Measurements from ENCODE around the gene TTC23L. TPM values are rescaled to one million over a fixed set of nuclear protein-coding genes. Genes with fewer than 3 reads are reported as not detected.

TTC23L gene
- total RNA-seq, 1 donor from 2014 or later = 1.8 TPM

DNA sequence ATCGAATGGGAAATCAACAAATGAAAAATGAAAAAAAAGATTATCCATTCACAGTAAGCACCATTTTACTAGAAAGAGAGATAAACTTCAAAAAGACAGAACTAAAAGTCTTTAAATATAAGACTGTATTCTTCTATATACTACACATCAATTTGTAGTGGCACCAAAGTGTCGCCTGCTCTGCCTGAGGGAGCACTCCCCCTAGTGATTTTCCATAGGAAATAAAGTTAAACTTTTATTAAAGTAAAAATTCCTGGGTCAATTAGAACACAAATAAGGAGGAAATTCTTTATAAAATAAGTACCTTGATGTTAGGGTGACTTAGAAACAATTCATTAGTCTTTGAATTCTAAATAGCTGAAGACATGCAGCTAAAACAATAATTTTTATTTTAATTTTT is 66.6 kb downstream of the TTC23L start:
- H3K9me3 Mint-ChIP-seq = no peaks in the 10 kb centered on the region
- no peak overlapping the region for H3K27ac Mint-ChIP-seq
- no peaks in the 10 kb centered on the region for H3K27me3 Mint-ChIP-seq
- no peak for DNase-seq (ENCODE audit: extremely low spot score, unreplicated experiment)
- H3K36me3 Mint-ChIP-seq = peaks cover 16% of the 10 kb centered on the region
- TF ChIP-seq, protein P1, sequence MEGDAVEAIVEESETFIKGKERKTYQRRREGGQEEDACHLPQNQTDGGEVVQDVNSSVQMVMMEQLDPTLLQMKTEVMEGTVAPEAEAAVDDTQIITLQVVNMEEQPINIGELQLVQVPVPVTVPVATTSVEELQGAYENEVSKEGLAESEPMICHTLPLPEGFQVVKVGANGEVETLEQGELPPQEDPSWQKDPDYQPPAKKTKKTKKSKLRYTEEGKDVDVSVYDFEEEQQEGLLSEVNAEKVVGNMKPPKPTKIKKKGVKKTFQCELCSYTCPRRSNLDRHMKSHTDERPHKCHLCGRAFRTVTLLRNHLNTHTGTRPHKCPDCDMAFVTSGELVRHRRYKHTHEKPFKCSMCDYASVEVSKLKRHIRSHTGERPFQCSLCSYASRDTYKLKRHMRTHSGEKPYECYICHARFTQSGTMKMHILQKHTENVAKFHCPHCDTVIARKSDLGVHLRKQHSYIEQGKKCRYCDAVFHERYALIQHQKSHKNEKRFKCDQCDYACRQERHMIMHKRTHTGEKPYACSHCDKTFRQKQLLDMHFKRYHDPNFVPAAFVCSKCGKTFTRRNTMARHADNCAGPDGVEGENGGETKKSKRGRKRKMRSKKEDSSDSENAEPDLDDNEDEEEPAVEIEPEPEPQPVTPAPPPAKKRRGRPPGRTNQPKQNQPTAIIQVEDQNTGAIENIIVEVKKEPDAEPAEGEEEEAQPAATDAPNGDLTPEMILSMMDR (conservative IDR thresholded peaks at IDR 0.05) = peak; percentile 66
- H3K4me1 Mint-ChIP-seq (ENCODE audit: unreplicated experiment) = peaks cover 8% of the 10 kb centered on the region
- H3K4me3 Mint-ChIP-seq = no peak overlapping the region

DNA sequence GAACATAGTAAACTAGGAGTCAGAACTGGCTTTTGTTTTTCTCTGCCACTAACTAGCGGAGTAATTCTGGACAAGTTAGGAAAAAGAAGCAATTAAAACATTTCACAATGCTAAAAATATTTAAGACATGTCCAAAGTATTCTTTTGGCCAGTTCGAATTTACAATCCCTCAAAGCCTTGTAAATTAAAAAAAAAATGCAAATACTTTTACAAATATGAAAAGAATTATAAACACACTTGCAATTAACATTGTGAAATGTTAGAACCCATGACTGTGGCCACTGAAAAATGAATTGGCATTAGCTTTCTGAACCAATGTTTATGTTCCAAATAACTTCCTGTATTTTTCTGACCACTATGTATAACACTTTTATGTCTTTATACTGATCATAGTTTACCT is 74.1 kb downstream of the TTC23L start:
- DNase-seq (ENCODE audit: extremely low spot score, unreplicated experiment) = no peak
- H3K36me3 Mint-ChIP-seq = peaks cover 23% of the 10 kb centered on the region
- no peak overlapping the region for H3K4me3 Mint-ChIP-seq
- H3K27me3 Mint-ChIP-seq = no peaks in the 10 kb centered on the region
- no peaks in the 10 kb centered on the region for H3K9me3 Mint-ChIP-seq
- H3K4me1 Mint-ChIP-seq (ENCODE audit: unreplicated experiment) = peaks cover 19% of the 10 kb centered on the region
- no peak overlapping the region for H3K27ac Mint-ChIP-seq
- TF ChIP-seq, protein P1 (conservative IDR thresholded peaks at IDR 0.05) = no peak

DNA sequence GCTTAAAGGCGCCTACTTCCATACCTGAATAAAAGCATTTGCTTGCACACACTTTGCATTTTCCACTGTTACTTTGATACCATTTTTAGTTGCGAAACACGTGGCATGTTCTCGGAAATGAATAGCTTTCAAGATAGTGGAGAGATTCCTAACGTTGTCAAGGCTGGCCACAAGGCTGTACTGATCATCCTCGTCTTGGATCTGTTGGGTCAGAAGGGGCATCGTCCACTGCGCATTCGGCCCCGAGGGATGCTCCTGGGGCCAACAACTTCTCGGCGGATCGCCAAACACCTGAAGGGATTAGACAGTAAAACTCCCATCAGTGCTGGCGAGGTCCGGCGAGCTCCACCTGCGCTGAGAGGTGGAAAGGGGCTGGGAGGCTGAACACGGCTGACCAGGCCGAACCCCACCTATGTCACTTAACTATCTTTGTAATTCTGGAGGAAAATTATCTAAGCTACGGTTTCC is 75.7 kb downstream of the TTC23L start:
- no peaks in the 10 kb centered on the region for H3K9me3 Mint-ChIP-seq
- TF ChIP-seq, protein P1 (conservative IDR thresholded peaks at IDR 0.05) = no peak
- H3K27ac Mint-ChIP-seq = no peak overlapping the region
- peaks cover 19% of the 10 kb centered on the region for H3K4me1 Mint-ChIP-seq (ENCODE audit: unreplicated experiment)
- H3K4me3 Mint-ChIP-seq = no peak overlapping the region
- no peaks in the 10 kb centered on the region for H3K27me3 Mint-ChIP-seq
- H3K36me3 Mint-ChIP-seq = peaks cover 15% of the 10 kb centered on the region
- no peak for DNase-seq (ENCODE audit: extremely low spot score, unreplicated experiment)

DNA sequence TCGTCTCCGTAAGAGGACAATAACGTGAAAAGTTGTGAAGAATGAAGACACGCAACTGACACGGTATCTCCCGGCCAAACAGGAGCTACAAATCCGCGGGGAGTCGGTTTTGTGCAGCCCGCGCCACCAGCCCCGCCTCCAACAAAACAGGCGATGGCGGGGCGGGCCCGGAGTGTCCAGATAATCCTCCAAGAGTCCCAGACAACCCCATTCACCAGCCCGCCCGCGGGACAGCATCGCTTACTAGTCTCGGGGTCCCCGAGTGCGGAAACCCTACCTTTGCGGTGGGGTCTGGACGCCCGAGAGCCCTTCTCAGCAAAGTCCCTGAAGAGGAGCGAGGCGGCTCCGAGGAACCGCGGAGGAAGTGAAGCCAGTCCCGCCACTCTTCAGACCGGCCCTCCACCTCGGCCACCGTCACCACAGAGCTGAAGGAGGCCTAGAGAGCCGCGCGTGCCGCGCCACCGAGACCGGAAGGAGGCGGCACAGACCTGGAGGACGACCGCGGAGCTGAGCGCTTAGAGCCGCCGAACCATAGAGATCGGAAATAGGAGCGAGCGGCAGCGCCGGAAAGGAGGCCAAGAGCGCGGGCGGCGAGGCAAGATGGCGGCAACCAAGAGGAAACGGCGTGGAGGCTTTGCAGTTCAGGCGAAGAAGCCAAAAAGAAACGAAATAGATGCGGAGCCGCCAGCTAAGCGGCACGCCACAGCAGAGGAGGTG is 76.3 kb downstream of the TTC23L start, which contains the start of the genes BRIX1 and RAD1:
TSS of gene BRIX1 (plus strand) at position 573 of the 717 bp plus-strand sequence. CDS start at position 601, 28 bp downstream.
TSS of gene RAD1 (minus strand) at position 366 of the 717 bp plus-strand sequence. CDS start 612 bp downstream, outside the sequence.
- peaks cover 19% of the 10 kb centered on the region for H3K4me1 Mint-ChIP-seq (ENCODE audit: unreplicated experiment)
- no peaks in the 10 kb centered on the region for H3K27me3 Mint-ChIP-seq
- H3K27ac Mint-ChIP-seq = no peak within 1 kb of the TSS
- TF ChIP-seq, protein P1 (conservative IDR thresholded peaks at IDR 0.05) = no peak
- H3K9me3 Mint-ChIP-seq = no peaks in the 10 kb centered on the region
- peak; percentile 96 for DNase-seq (ENCODE audit: extremely low spot score, unreplicated experiment)
- H3K4me3 Mint-ChIP-seq = no peak within 1 kb of the TSS
- peaks cover 16% of the 10 kb centered on the region for H3K36me3 Mint-ChIP-seq

DNA sequence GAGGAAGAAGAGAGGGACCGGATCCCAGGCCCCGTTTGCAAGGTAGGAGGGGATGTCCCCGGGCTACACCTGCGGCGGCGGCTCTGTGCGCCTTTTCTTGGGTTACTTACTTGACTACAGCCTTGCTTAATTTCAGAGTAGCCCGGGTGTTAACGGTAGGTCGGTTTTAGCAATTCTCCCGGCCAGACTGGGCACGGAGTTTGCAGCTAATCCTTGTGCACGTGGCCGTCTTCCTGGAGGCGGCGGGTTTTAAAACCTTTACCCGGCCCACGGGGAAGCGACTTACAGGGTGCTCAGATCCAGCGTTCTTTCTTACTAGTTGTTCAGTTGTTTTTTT is 76.9 kb downstream of the TTC23L start:
- Mint-ChIP-seq H3K27ac (no peak overlapping the region), H3K4me3 (no peak overlapping the region), H3K4me1 (ENCODE audit: unreplicated experiment) (peaks cover 19% of the 10 kb centered on the region), H3K27me3 (no peaks in the 10 kb centered on the region), H3K36me3 (peaks cover 19% of the 10 kb centered on the region), H3K9me3 (no peaks in the 10 kb centered on the region)
- DNase-seq (ENCODE audit: extremely low spot score, unreplicated experiment) = no peak
- TF ChIP-seq, protein P1 (conservative IDR thresholded peaks at IDR 0.05) = no peak

Data from type B pancreatic cell (in vitro differentiated cells).